ENCODE measurements around the gene PGM1.

Gene PGM1

GRCh38 chr1:63622849-63623566 lies 29.8 kb downstream of the PGM1 start:
- no peak overlapping the region for H3K4me3 Mint-ChIP-seq
- no peaks in the 10 kb centered on the region for H3K9me3 Mint-ChIP-seq
- peaks cover 5% of the 10 kb centered on the region for H3K4me1 Mint-ChIP-seq
- H3K27ac Mint-ChIP-seq, result no peak overlapping the region
- peaks cover 16% of the 10 kb centered on the region for H3K36me3 Mint-ChIP-seq (ENCODE audit: low read depth)
- DNase-seq, result no peak
- peaks cover 7% of the 10 kb centered on the region for H3K27me3 Mint-ChIP-seq (ENCODE audit: low read depth, poor library complexity)
- TF ChIP-seq CTCF (IDR thresholded peaks at IDR 0.05), result no peak

- Mint-ChIP-seq H3K9me3 (no peaks in the 10 kb centered on the region), H3K27me3 (ENCODE audit: low read depth, poor library complexity) (peaks cover 7% of the 10 kb centered on the region), H3K27ac (no peak overlapping the region), H3K36me3 (ENCODE audit: low read depth) (peaks cover 19% of the 10 kb centered on the region), H3K4me1 (peaks cover 5% of the 10 kb centered on the region), H3K4me3 (no peak overlapping the region)
- no peak for TF ChIP-seq CTCF (IDR thresholded peaks at IDR 0.05)
- no peak for DNase-seq
Observed at GRCh38 chr1:63623952-63624351, 30.7 kb downstream of the PGM1 start.

GRCh38 chr1:63624911-63625310 lies 31.7 kb downstream of the PGM1 start:
- no peak for DNase-seq
- no peak for TF ChIP-seq CTCF (IDR thresholded peaks at IDR 0.05)
- H3K27ac Mint-ChIP-seq, result no peak overlapping the region
- peaks cover 7% of the 10 kb centered on the region for H3K27me3 Mint-ChIP-seq (ENCODE audit: low read depth, poor library complexity)
- peaks cover 27% of the 10 kb centered on the region for H3K36me3 Mint-ChIP-seq (ENCODE audit: low read depth)
- H3K9me3 Mint-ChIP-seq, result no peaks in the 10 kb centered on the region
- H3K4me3 Mint-ChIP-seq, result no peak overlapping the region
- H3K4me1 Mint-ChIP-seq, result peaks cover 5% of the 10 kb centered on the region

- H3K27me3 Mint-ChIP-seq (ENCODE audit: low read depth, poor library complexity), result peaks cover 2% of the 10 kb centered on the region
- no peak overlapping the region for H3K4me3 Mint-ChIP-seq
- no peak overlapping the region for H3K27ac Mint-ChIP-seq
Observed at GRCh38 chr1:63626222-63626621, 33.0 kb downstream of the PGM1 start.

DNA sequence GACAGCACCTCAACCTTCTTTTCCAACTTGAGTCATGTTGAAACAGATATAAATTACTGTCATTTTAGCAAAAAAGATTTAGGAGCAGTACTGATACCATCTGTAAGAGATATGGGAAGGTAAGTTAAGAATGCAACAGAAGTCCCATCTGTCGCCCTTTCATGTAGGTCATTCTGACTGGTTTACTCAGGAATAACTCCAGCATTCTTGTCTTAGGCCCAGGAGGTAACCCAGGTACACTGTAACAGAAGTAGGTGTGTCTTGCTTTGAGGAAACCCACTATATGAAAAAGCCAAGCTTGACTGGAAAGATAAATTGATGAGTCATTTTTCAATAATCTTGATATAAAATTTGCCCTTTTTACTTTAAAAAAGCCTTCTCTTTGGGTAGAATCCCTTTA lies 35.4 kb downstream of the PGM1 start:
- no peak overlapping the region for H3K27ac Mint-ChIP-seq
- H3K4me1 Mint-ChIP-seq, result no peaks in the 10 kb centered on the region
- H3K27me3 Mint-ChIP-seq (ENCODE audit: low read depth, poor library complexity), result peaks cover 2% of the 10 kb centered on the region
- H3K36me3 Mint-ChIP-seq (ENCODE audit: low read depth), result peaks cover 52% of the 10 kb centered on the region
- no peaks in the 10 kb centered on the region for H3K9me3 Mint-ChIP-seq
- TF ChIP-seq CTCF (IDR thresholded peaks at IDR 0.05), result no peak
- H3K4me3 Mint-ChIP-seq, result no peak overlapping the region
- DNase-seq, result no peak

More at GRCh38 chr1:63626222-63626621, 33.0 kb downstream of the PGM1 start:
- Mint-ChIP-seq H3K9me3 (no peaks in the 10 kb centered on the region), H3K36me3 (ENCODE audit: low read depth) (peaks cover 39% of the 10 kb centered on the region), H3K4me1 (peaks cover 5% of the 10 kb centered on the region)
- DNase-seq, result no peak
- no peak for TF ChIP-seq CTCF (IDR thresholded peaks at IDR 0.05)

DNA sequence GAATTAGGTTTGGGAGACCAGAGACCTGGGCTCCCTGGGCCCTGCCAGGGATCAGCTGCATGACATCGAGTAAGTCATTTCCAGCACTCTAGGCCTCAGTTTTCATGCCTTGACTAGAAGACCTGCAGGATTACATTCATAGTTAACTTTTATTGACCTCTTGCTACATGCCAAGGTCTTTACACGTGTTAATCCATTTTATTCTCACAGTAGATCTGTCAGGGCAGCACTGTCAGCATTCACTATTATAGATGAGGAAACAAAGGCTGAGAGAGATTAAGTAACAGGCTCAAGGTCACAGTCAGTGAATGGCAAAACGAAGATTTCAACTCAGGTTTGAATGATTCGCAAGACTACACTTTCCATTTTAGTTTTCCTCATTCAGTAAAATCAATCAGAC lies 37.0 kb downstream of the PGM1 start:
- Mint-ChIP-seq H3K27ac (no peak overlapping the region), H3K4me1 (peaks cover 5% of the 10 kb centered on the region), H3K9me3 (no peaks in the 10 kb centered on the region), H3K27me3 (ENCODE audit: low read depth, poor library complexity) (peaks cover 2% of the 10 kb centered on the region), H3K36me3 (ENCODE audit: low read depth) (peaks cover 60% of the 10 kb centered on the region), H3K4me3 (no peak overlapping the region)
- DNase-seq, result no peak
- TF ChIP-seq CTCF (IDR thresholded peaks at IDR 0.05), result no peak
